ENCODE measurements around the gene EYA2.

- TF ChIP-seq ELF4 (IDR thresholded peaks at IDR 0.05) (no peak), FOXM1 (IDR thresholded peaks at IDR 0.05; ENCODE audit: borderline replicate concordance) (no peak), L3MBTL2 (conservative IDR thresholded peaks at IDR 0.05) (no peak), SP1 (IDR thresholded peaks at IDR 0.05) (no peak), ZNF384 (IDR thresholded peaks at IDR 0.05) (no peak), LEF1 (IDR thresholded peaks at IDR 0.05; ENCODE audit: borderline replicate concordance) (no peak), FOXA1 (IDR thresholded peaks at IDR 0.05) (no peak), BHLHE40 (IDR thresholded peaks at IDR 0.05; ENCODE audit: borderline replicate concordance) (no peak), TARDBP (IDR thresholded peaks at IDR 0.05) (no peak), SUZ12 (IDR thresholded peaks at IDR 0.05) (no peak), ARNT (IDR thresholded peaks at IDR 0.05) (no peak)
Observed at GRCh38 chr20:47221036-47221625, 326.5 kb downstream of the EYA2 start.

Measured in HEK293T (cell line).